ENCODE data around the gene SPATA3.

DNA sequence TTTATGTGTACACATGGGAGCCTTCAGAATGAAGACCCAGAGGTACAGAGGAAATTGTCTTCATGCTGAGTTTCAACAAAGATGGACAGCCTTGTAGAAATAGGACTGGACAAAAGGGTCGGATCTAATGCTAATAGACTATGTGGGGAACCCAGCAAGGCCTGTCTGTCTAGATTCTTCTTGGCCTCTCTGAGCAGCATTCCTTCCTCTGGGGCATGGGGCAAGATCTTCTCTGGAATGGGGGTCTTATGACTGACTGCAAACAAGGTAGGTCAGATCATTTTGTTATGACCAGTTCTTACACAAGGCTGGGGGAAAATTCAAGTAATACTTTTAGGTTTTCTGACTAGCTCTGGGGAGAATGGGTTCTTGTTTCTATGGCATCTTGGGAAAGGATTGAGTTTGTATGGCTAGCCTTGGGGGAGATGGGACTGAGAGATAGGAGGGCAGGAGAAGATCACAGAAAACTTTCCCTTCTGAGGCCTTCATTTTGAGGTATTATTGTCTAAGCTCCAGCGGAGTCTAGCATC lies 14.3 kb downstream of the SPATA3 start:
- TF ChIP-seq, protein P1, sequence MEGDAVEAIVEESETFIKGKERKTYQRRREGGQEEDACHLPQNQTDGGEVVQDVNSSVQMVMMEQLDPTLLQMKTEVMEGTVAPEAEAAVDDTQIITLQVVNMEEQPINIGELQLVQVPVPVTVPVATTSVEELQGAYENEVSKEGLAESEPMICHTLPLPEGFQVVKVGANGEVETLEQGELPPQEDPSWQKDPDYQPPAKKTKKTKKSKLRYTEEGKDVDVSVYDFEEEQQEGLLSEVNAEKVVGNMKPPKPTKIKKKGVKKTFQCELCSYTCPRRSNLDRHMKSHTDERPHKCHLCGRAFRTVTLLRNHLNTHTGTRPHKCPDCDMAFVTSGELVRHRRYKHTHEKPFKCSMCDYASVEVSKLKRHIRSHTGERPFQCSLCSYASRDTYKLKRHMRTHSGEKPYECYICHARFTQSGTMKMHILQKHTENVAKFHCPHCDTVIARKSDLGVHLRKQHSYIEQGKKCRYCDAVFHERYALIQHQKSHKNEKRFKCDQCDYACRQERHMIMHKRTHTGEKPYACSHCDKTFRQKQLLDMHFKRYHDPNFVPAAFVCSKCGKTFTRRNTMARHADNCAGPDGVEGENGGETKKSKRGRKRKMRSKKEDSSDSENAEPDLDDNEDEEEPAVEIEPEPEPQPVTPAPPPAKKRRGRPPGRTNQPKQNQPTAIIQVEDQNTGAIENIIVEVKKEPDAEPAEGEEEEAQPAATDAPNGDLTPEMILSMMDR (IDR thresholded peaks at IDR 0.05; ENCODE audit: poor library complexity) = no peak
- TF ChIP-seq EZH2 (IDR thresholded peaks at IDR 0.05; ENCODE audit: borderline replicate concordance) = no peak

All from hepatocyte (in vitro differentiated cells).